Sigmoid colon (tissue), 4 donors: Measurements from ENCODE around the gene PANK4.

Experiments used
- EP300 ChIP-seq, 4 donors: sonication (generic); formaldehyde crosslinking; IDR thresholded peaks; one replicate each; pipeline ENCODE4 v1.6.1; 2017; ENCODE audit warnings: antibody characterized with exemption in 4 of 4
- POLR2A ChIP-seq, 2 donors: fragments of 450-650 bp; IDR thresholded peaks; one replicate each; pipeline ENCODE4 v1.6.1; 2016; ENCODE audit warnings: antibody characterized with exemption in 2 of 2, mild to moderate bottlenecking in 2 of 2, moderate library complexity in 2 of 2
- TF ChIP-seq, protein P1 (sequence below), 4 experiments: fragments of 450-650 bp in 3 of 4; fragments of 200-600 bp in 1 of 4; IDR thresholded peaks; one replicate each; pipeline ENCODE4 v1.5.1; 2016 to 2019; ENCODE audit warnings: antibody characterized with exemption in 4 of 4, mild to moderate bottlenecking in 3 of 4, moderate library complexity in 2 of 4

DNA sequence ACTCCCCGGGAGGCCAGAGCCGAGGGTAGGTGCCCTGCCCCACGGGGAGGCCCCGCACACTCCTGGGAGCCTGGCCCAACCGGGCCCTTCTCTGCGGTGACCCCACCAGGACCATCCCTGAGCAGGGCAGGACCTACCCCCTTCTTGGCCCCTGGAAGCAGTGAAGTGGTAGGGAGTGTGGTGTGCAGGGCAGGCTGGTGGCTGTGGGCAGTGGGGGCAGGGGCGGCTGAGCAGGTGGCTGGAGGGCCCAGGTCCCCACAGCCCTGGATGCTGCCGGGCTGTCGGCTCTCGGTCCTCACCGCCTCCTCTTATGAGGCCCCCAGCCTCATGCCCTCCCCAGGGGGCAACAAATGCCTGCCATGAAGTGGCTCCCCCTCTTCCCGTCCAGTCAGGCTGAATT, 30.9 kb downstream of the PANK4 start:
- TF ChIP-seq, protein P1, sequence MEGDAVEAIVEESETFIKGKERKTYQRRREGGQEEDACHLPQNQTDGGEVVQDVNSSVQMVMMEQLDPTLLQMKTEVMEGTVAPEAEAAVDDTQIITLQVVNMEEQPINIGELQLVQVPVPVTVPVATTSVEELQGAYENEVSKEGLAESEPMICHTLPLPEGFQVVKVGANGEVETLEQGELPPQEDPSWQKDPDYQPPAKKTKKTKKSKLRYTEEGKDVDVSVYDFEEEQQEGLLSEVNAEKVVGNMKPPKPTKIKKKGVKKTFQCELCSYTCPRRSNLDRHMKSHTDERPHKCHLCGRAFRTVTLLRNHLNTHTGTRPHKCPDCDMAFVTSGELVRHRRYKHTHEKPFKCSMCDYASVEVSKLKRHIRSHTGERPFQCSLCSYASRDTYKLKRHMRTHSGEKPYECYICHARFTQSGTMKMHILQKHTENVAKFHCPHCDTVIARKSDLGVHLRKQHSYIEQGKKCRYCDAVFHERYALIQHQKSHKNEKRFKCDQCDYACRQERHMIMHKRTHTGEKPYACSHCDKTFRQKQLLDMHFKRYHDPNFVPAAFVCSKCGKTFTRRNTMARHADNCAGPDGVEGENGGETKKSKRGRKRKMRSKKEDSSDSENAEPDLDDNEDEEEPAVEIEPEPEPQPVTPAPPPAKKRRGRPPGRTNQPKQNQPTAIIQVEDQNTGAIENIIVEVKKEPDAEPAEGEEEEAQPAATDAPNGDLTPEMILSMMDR (IDR thresholded peaks at IDR 0.05) = no peak
- no peak for TF ChIP-seq POLR2A (IDR thresholded peaks at IDR 0.05)
- no peak for TF ChIP-seq EP300 (IDR thresholded peaks at IDR 0.05)
